Mesenchymal stem cell (in vitro differentiated cells and primary cell): ENCODE data around the gene HOMER1.

Source experiments
- DNase-seq: peaks from one replicate; pipeline ENCODE4 v3.0.0-alpha.2; 2013
- H2AFZ ChIP-seq: one replicate; pipeline ENCODE4 v1.6.1; 2013; ENCODE audit warnings: low read depth, mild to moderate bottlenecking, control low read depth, inconsistent platforms, low read length, moderate library complexity
- H2AK5ac ChIP-seq: 2 replicates; pipeline ENCODE4 v1.6.1; 2013; ENCODE audit warnings: low read length, moderate library complexity, mild to moderate bottlenecking, inconsistent platforms; ENCODE audit not compliant: severe bottlenecking
- H2BK120ac ChIP-seq: one replicate; pipeline ENCODE4 v1.6.1; 2013; ENCODE audit warnings: low read depth, mild to moderate bottlenecking, inconsistent platforms, low read length, moderate library complexity
- H2BK12ac ChIP-seq, 2 experiments: one replicate each; pipeline ENCODE4 v1.6.1; 2013; ENCODE audit warnings: inconsistent platforms in 2 of 2, low read length in 2 of 2, mild to moderate bottlenecking in 2 of 2, moderate library complexity in 2 of 2, control low read depth in 1 of 2
- H2BK15ac ChIP-seq: one replicate; pipeline ENCODE4 v1.6.1; 2013; ENCODE audit warnings: mild to moderate bottlenecking, low read depth, inconsistent platforms; ENCODE audit not compliant: poor library complexity, severe bottlenecking
- H2BK5ac ChIP-seq: 2 replicates; pipeline ENCODE4 v1.6.1; 2013; ENCODE audit warnings: low read depth, mild to moderate bottlenecking, low read length, control low read depth, inconsistent platforms; ENCODE audit not compliant: poor library complexity, severe bottlenecking
- H3K14ac ChIP-seq, 2 experiments: one replicate each; pipeline ENCODE4 v1.6.1; 2013; ENCODE audit warnings: inconsistent platforms in 2 of 2, low read length in 2 of 2, control low read depth in 1 of 2, mild to moderate bottlenecking in 1 of 2, moderate library complexity in 1 of 2
- H3K18ac ChIP-seq, 2 experiments: one replicate each; pipeline ENCODE4 v1.6.1; 2013; ENCODE audit warnings: inconsistent platforms in 2 of 2, low read length in 2 of 2, control low read depth in 1 of 2, low read depth in 1 of 2, mild to moderate bottlenecking in 1 of 2
- H3K23ac ChIP-seq, 2 experiments: one replicate each; pipeline ENCODE4 v1.6.1; 2013; ENCODE audit warnings: inconsistent platforms in 2 of 2, low read length in 2 of 2, mild to moderate bottlenecking in 2 of 2, moderate library complexity in 2 of 2, control low read depth in 1 of 2
- H3K27ac ChIP-seq: 2 replicates; pipeline ENCODE4 v1.5.1; 2013; ENCODE audit warnings: mild to moderate bottlenecking, moderate library complexity, low read length, control low read depth, inconsistent platforms; ENCODE audit not compliant: poor library complexity, severe bottlenecking
- H3K27me3 ChIP-seq, 2 experiments: 2 replicates each; pipeline versions ENCODE4 v1.6.1 to v1.7.0; 2013; ENCODE audit warnings: low read length in 2 of 2, mild to moderate bottlenecking in 2 of 2, moderate library complexity in 2 of 2, control low read depth in 1 of 2, inconsistent platforms in 1 of 2; ENCODE audit not compliant: control insufficient read depth in 1 of 2, insufficient read depth in 1 of 2
- H3K36me3 ChIP-seq, 2 experiments: 2 replicates each; pipeline versions ENCODE4 v1.6.1 to v1.7.0; 2013; ENCODE audit warnings: low read length in 2 of 2, control low read depth in 1 of 2, inconsistent platforms in 1 of 2, low read depth in 1 of 2, mild to moderate bottlenecking in 1 of 2; ENCODE audit not compliant: insufficient read depth in 2 of 2, control insufficient read depth in 1 of 2
- H3K4ac ChIP-seq, 2 experiments: one replicate each; pipeline ENCODE4 v1.6.1; 2013; ENCODE audit warnings: inconsistent platforms in 2 of 2, low read length in 2 of 2, mild to moderate bottlenecking in 2 of 2, moderate library complexity in 2 of 2, control low read depth in 1 of 2, low read depth in 1 of 2
- H3K4me1 ChIP-seq: 2 replicates; pipeline ENCODE4 v1.6.1; 2013; ENCODE audit warnings: low read depth, low read length, control low read depth; ENCODE audit not compliant: control insufficient read depth, insufficient read depth
- H3K4me2 ChIP-seq: 2 replicates; pipeline ENCODE4 v1.6.1; 2013; ENCODE audit warnings: low read length, mild to moderate bottlenecking, inconsistent platforms; ENCODE audit not compliant: poor library complexity, severe bottlenecking
- H3K4me3 ChIP-seq, 2 experiments: 2 replicates each; pipeline versions ENCODE4 v1.5.1 to v1.7.0; 2013; ENCODE audit warnings: low read length in 2 of 2, mild to moderate bottlenecking in 2 of 2, control low read depth in 1 of 2, low read depth in 1 of 2; ENCODE audit not compliant: insufficient read depth in 1 of 2
- H3K79me1 ChIP-seq: replicated peaks from 2 replicates; pipeline ENCODE4 v1.6.1; 2013; ENCODE audit warnings: mild to moderate bottlenecking, control low read depth, low read length, inconsistent platforms; ENCODE audit not compliant: poor library complexity, severe bottlenecking
- H3K9ac ChIP-seq: 2 replicates; pipeline ENCODE4 v1.7.0; 2013; ENCODE audit warnings: mild to moderate bottlenecking, low read length, moderate library complexity
- H3K9me3 ChIP-seq: 2 replicates; pipeline ENCODE4 v1.7.0; 2013; ENCODE audit warnings: mild to moderate bottlenecking, low read length; ENCODE audit not compliant: control insufficient read depth
- H4K8ac ChIP-seq: one replicate; pipeline ENCODE4 v1.6.1; 2013; ENCODE audit warnings: inconsistent platforms, mild to moderate bottlenecking, low read length, moderate library complexity
- H4K91ac ChIP-seq: one replicate; pipeline ENCODE4 v1.6.1; 2013; ENCODE audit warnings: mild to moderate bottlenecking, low read length, inconsistent platforms
- WGBS: methylation state at CpG from one replicate; pipeline ENCODE4 v1.1.7; 2013; ENCODE audit warnings: mixed read lengths; 5-methylcytosine and 5-hydroxymethylcytosine counted together

The HOMER1 gene

GRCh38 chr5:79526928-79527327, 13.0 kb upstream of the HOMER1 start:
- no peak overlapping the region for H2BK12ac ChIP-seq
- H2AK5ac ChIP-seq, result no peak overlapping the region
- H2BK5ac ChIP-seq, result no peak overlapping the region
- H3K18ac ChIP-seq, result peak overlapping the region in 1 of 2 experiments; percentile 24
- 93% methylated on average over 4 of the region's 5 CpGs for WGBS
- no peak overlapping the region for H3K27ac ChIP-seq
- no peak overlapping the region for H3K9ac ChIP-seq
- no peak overlapping the region for H3K4me2 ChIP-seq
- H2BK120ac ChIP-seq, result no peak overlapping the region
- no peak overlapping the region for H3K4ac ChIP-seq
- no peak overlapping the region for H4K91ac ChIP-seq
- H2AFZ ChIP-seq, result no peak overlapping the region
- no peak for DNase-seq
- no peaks in the 10 kb centered on the region for H3K79me1 ChIP-seq
- H3K36me3 ChIP-seq, result no peaks in the 10 kb centered on the region
- H3K4me1 ChIP-seq, result no peaks in the 10 kb centered on the region
- H4K8ac ChIP-seq, result no peak overlapping the region
- H3K27me3 ChIP-seq, result no peaks in the 10 kb centered on the region
- H3K23ac ChIP-seq, result no peak overlapping the region
- H3K14ac ChIP-seq, result no peak overlapping the region
- H3K9me3 ChIP-seq, result peaks cover 8% of the 10 kb centered on the region
- no peak overlapping the region for H2BK15ac ChIP-seq
- no peak overlapping the region for H3K4me3 ChIP-seq

GRCh38 chr5:79526493-79526892, 12.6 kb upstream of the HOMER1 start:
- Histone ChIP-seq H3K4me1 (no peaks in the 10 kb centered on the region), H2BK120ac (no peak overlapping the region), H2AK5ac (no peak overlapping the region), H3K27ac (no peak overlapping the region), H3K14ac (no peak overlapping the region), H3K79me1 (no peaks in the 10 kb centered on the region), H3K4ac (no peak overlapping the region), H3K4me2 (no peak overlapping the region), H2BK12ac (no peak overlapping the region), H3K18ac (no peak overlapping the region), H3K4me3 (no peak overlapping the region), H3K23ac (no peak overlapping the region), H3K27me3 (no peaks in the 10 kb centered on the region), H3K9me3 (peaks cover 8% of the 10 kb centered on the region), H4K91ac (no peak overlapping the region), H2BK5ac (no peak overlapping the region), H3K9ac (no peak overlapping the region), H2AFZ (no peak overlapping the region), H4K8ac (no peak overlapping the region), H2BK15ac (no peak overlapping the region), H3K36me3 (no peaks in the 10 kb centered on the region)
- no peak for DNase-seq
- 96% methylated on average over 2 of the region's 2 CpGs for WGBS

DNA sequence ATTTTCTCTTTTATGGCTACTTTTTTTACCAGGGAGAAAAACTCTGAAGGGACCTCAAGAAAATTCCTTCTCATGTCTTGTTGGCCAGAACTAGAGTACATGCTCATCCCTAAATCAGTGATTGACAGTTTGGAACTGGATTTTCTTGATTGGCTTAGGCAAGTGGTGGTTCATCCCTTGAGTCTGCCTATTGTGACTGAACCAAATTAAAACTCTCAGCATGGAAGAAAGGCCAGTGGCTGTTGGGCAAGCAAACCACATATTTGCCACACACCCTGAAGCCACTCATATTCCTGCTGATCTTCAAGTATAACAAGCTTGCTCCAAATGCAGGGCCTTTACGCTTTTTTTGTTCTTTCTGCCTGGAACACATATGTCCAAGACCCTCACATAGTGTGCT, 7.2 kb upstream of the HOMER1 start:
- H2AFZ ChIP-seq, result no peak overlapping the region
- no peak overlapping the region for H4K8ac ChIP-seq
- WGBS, result 100% methylated on average over 1 of the region's 1 CpG
- peak overlapping the region in 1 of 2 experiments; percentile 6 for H3K18ac ChIP-seq
- no peaks in the 10 kb centered on the region for H3K36me3 ChIP-seq
- H3K27me3 ChIP-seq, result no peaks in the 10 kb centered on the region
- no peak overlapping the region for H2AK5ac ChIP-seq
- no peak overlapping the region for H3K4ac ChIP-seq
- H4K91ac ChIP-seq, result no peak overlapping the region
- no peak overlapping the region for H2BK12ac ChIP-seq
- no peaks in the 10 kb centered on the region for H3K4me1 ChIP-seq
- H3K4me2 ChIP-seq, result no peak overlapping the region
- no peak overlapping the region for H2BK15ac ChIP-seq
- no peak overlapping the region for H2BK120ac ChIP-seq
- H3K9me3 ChIP-seq, result peaks cover 8% of the 10 kb centered on the region
- H3K79me1 ChIP-seq, result no peaks in the 10 kb centered on the region
- DNase-seq, result no peak
- H3K27ac ChIP-seq, result no peak overlapping the region
- no peak overlapping the region for H2BK5ac ChIP-seq
- no peak overlapping the region for H3K9ac ChIP-seq
- H3K4me3 ChIP-seq, result no peak overlapping the region
- H3K23ac ChIP-seq, result no peak overlapping the region
- no peak overlapping the region for H3K14ac ChIP-seq

DNA sequence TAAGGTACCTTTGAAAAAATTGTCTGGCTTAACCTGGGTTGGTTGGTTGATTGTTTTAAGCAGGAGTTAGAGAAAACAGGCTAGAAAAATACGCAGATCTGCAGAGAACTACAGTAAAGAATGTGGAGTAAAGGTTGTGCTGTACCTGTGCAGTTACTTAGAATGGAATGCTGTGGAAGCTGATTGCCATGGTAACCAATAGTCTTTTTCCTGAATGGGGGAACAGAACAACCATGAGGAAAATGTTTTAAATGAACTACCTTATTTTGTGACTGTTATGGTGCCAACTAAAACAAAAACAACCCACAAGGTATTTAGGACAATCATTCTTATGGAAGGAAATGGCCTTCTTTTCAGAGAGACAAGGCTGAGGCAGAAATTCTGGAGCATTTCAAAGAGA, 4.8 kb upstream of the HOMER1 start:
- Histone ChIP-seq H3K27ac (no peak overlapping the region), H3K4me3 (no peak overlapping the region), H2BK120ac (no peak overlapping the region), H3K9me3 (no peaks in the 10 kb centered on the region), H3K36me3 (no peaks in the 10 kb centered on the region), H3K23ac (no peak overlapping the region), H3K27me3 (no peaks in the 10 kb centered on the region), H3K14ac (no peak overlapping the region), H2BK5ac (no peak overlapping the region), H2BK12ac (no peak overlapping the region), H3K4ac (no peak overlapping the region), H2AK5ac (no peak overlapping the region), H3K18ac (no peak overlapping the region), H3K9ac (no peak overlapping the region), H3K79me1 (no peaks in the 10 kb centered on the region), H3K4me2 (no peak overlapping the region), H4K91ac (no peak overlapping the region), H4K8ac (no peak overlapping the region), H2BK15ac (no peak overlapping the region), H3K4me1 (no peaks in the 10 kb centered on the region), H2AFZ (no peak overlapping the region)
- WGBS, result 91% methylated on average over 1 of the region's 1 CpG
- DNase-seq, result no peak
